Neural progenitor cell (in vitro differentiated cells): ENCODE data around the gene RBM47. TPM values are rescaled to one million over a fixed set of nuclear protein-coding genes. Genes with fewer than 3 reads are reported as not detected.

Experiments used
- DNase-seq: peaks from one replicate; pipeline ENCODE4 v3.0.0-alpha.2; 2016; ENCODE audit warnings: low spot score
- H2AFZ ChIP-seq: fragments of 200-600 bp; sonication (generic); replicated peaks from 2 replicates; pipeline ENCODE4 v1.6.1; 2016; ENCODE audit warnings: antibody characterized with exemption
- H3F3A ChIP-seq: fragments of 200-600 bp; sonication (generic); 2 replicates; pipeline ENCODE4 v1.6.1; 2016; ENCODE audit warnings: antibody characterized with exemption, low read depth
- H3K27ac ChIP-seq: fragments of 200-600 bp; sonication (generic); 2 replicates; pipeline ENCODE4 v1.5.1; 2016; ENCODE audit warnings: mild to moderate bottlenecking
- H3K27me3 ChIP-seq: fragments of 200-600 bp; sonication (generic); 2 replicates; pipeline ENCODE4 v1.6.1; 2016; ENCODE audit warnings: mild to moderate bottlenecking, moderate library complexity
- H3K36me3 ChIP-seq: fragments of 200-600 bp; sonication (generic); 2 replicates; pipeline ENCODE4 v1.5.1; 2016
- H3K4me1 ChIP-seq: fragments of 200-600 bp; sonication (generic); 2 replicates; pipeline ENCODE4 v1.6.1; 2016; ENCODE audit warnings: mixed run types
- H3K4me2 ChIP-seq: fragments of 200-600 bp; sonication (generic); 2 replicates; pipeline ENCODE4 v1.6.1; 2016
- H3K4me3 ChIP-seq: fragments of 200-600 bp; sonication (generic); 2 replicates; pipeline ENCODE4 v1.5.1; 2016
- H3K79me2 ChIP-seq: fragments of 200-600 bp; sonication (generic); 2 replicates; pipeline ENCODE4 v1.6.1; 2016; ENCODE audit warnings: low read depth
- H3K9ac ChIP-seq: fragments of 200-600 bp; sonication (generic); 2 replicates; pipeline ENCODE4 v1.6.1; 2016
- H3K9me3 ChIP-seq: fragments of 200-600 bp; sonication (generic); 2 replicates; pipeline ENCODE4 v1.5.1; 2016; ENCODE audit warnings: low read depth
- H4K20me1 ChIP-seq: fragments of 200-600 bp; sonication (generic); 2 replicates; pipeline ENCODE4 v1.6.1; 2016; ENCODE audit warnings: low read depth
- H3K27ac Mint-ChIP-seq: 3 replicates; pipeline ENCODE4 v1.8.0; 2021; ENCODE audit warnings: mixed read lengths
- H3K27me3 Mint-ChIP-seq: 2 replicates; pipeline ENCODE4 v1.8.0; 2022; ENCODE audit warnings: low read depth, mild to moderate bottlenecking, inconsistent platforms, moderate library complexity, mixed read lengths; ENCODE audit not compliant: insufficient read depth
- H3K36me3 Mint-ChIP-seq: 3 replicates; pipeline ENCODE4 v1.8.0; 2021; ENCODE audit warnings: mixed read lengths
- H3K4me1 Mint-ChIP-seq: 3 replicates; pipeline ENCODE4 v1.8.0; 2021; ENCODE audit warnings: mixed read lengths
- H3K4me3 Mint-ChIP-seq: 3 replicates; pipeline ENCODE4 v1.8.0; 2021; ENCODE audit warnings: mild to moderate bottlenecking, moderate library complexity, mixed read lengths
- H3K9me3 Mint-ChIP-seq: 3 replicates; pipeline ENCODE4 v1.8.0; 2020; ENCODE audit warnings: mixed read lengths
- EZH2 ChIP-seq: fragments of 200-600 bp; sonication (generic); IDR thresholded peaks from 2 replicates; pipeline ENCODE4 v1.6.1; 2017; ENCODE audit warnings: antibody characterized with exemption, mild to moderate bottlenecking, moderate library complexity
- EZH2phosphoT487 ChIP-seq: fragments of 200-600 bp; sonication (generic); IDR thresholded peaks from 2 replicates; pipeline ENCODE4 v1.6.1; 2017; ENCODE audit warnings: antibody characterized with exemption
- microRNA-seq: library from miRNA; unstranded; fragments of <30 nt; microRNA quantifications from one replicate; pipeline ENCODE4, GENCODE V29; 2016
- small RNA-seq: library from RNA; depleted of rRNA; stranded (forward); fragments of <200 nt; gene quantifications from one replicate; pipeline ENCODE3, GENCODE V24; 2015
- total RNA-seq: library from RNA; depleted of rRNA; stranded (reverse); fragments of >200 nt; gene quantifications from 2 replicates; pipeline ENCODE4 v1.2.3, GENCODE V29; 2015; ENCODE audit warnings: low replicate concordance
- TF ChIP-seq, protein P1 (sequence below): fragments of 200-600 bp; sonication (generic); IDR thresholded peaks from 2 replicates; pipeline ENCODE4 v1.5.1; 2017; ENCODE audit warnings: antibody characterized with exemption, mild to moderate bottlenecking

Gene RBM47
- total RNA-seq, 1 donor from 2014 or later = 2.9 TPM

GRCh38 chr4:40373636-40374035 is 256.0 kb downstream of the RBM47 start:
- Mint-ChIP-seq H3K9me3 (no peaks in the 10 kb centered on the region), H3K4me3 (no peak overlapping the region), H3K4me1 (peaks cover 4% of the 10 kb centered on the region), H3K27me3 (peaks cover 2% of the 10 kb centered on the region), H3K27ac (no peak overlapping the region), H3K36me3 (no peaks in the 10 kb centered on the region)
- no peak for DNase-seq
- Histone ChIP-seq H3K4me3 (no peak overlapping the region), H4K20me1 (no peaks in the 10 kb centered on the region), H3K4me1 (no peaks in the 10 kb centered on the region), H3K9ac (no peak overlapping the region), H3K27ac (no peak overlapping the region), H3K36me3 (no peaks in the 10 kb centered on the region), H2AFZ (no peak overlapping the region), H3F3A (no peaks in the 10 kb centered on the region), H3K4me2 (no peak overlapping the region), H3K27me3 (no peaks in the 10 kb centered on the region), H3K9me3 (no peaks in the 10 kb centered on the region), H3K79me2 (no peaks in the 10 kb centered on the region)
- TF ChIP-seq, protein P1, sequence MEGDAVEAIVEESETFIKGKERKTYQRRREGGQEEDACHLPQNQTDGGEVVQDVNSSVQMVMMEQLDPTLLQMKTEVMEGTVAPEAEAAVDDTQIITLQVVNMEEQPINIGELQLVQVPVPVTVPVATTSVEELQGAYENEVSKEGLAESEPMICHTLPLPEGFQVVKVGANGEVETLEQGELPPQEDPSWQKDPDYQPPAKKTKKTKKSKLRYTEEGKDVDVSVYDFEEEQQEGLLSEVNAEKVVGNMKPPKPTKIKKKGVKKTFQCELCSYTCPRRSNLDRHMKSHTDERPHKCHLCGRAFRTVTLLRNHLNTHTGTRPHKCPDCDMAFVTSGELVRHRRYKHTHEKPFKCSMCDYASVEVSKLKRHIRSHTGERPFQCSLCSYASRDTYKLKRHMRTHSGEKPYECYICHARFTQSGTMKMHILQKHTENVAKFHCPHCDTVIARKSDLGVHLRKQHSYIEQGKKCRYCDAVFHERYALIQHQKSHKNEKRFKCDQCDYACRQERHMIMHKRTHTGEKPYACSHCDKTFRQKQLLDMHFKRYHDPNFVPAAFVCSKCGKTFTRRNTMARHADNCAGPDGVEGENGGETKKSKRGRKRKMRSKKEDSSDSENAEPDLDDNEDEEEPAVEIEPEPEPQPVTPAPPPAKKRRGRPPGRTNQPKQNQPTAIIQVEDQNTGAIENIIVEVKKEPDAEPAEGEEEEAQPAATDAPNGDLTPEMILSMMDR = no peak
- TF ChIP-seq EZH2 (no peak), EZH2phosphoT487 (no peak)

Small RNAs within 50 kb of the gene (microRNA-seq; reads per million reads assigned to microRNA genes)
- not detected for gene MIR4802

Small RNAs within 50 kb of the gene (small RNA-seq; reads per million reads assigned to genes)
- gene AC098869.1 (not detected), gene MIR4802 (not detected), gene RNU7-74P (not detected)

Other genes with a start within 250 kb of the RBM47 start
- 29.1 and 37.4 TPM in 2 replicates for gene NSUN7, start 120.1 kb upstream of the RBM47 start, total RNA-seq